ENCODE measurements around the gene TRIM32.

DNA sequence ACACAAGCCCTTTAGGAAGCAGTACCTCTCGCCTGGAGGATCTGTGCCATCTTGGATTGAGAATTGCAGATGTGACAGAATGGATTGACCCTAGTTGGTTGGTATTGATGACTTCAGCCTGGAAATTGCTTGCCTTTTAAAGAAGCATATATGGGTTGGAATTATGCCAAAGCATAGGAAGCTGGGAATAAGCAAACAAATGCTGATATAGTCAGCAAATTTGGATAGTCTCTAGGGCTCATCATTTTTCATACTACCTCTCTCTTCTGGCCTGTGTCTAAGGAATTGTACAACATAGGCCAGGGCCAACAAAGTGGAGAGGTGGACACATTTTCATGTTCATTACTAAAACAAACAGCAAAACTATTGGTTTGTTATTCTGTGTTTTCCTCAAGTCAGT, 13.2 kb downstream of the TRIM32 start:
- TF ChIP-seq, protein P1, sequence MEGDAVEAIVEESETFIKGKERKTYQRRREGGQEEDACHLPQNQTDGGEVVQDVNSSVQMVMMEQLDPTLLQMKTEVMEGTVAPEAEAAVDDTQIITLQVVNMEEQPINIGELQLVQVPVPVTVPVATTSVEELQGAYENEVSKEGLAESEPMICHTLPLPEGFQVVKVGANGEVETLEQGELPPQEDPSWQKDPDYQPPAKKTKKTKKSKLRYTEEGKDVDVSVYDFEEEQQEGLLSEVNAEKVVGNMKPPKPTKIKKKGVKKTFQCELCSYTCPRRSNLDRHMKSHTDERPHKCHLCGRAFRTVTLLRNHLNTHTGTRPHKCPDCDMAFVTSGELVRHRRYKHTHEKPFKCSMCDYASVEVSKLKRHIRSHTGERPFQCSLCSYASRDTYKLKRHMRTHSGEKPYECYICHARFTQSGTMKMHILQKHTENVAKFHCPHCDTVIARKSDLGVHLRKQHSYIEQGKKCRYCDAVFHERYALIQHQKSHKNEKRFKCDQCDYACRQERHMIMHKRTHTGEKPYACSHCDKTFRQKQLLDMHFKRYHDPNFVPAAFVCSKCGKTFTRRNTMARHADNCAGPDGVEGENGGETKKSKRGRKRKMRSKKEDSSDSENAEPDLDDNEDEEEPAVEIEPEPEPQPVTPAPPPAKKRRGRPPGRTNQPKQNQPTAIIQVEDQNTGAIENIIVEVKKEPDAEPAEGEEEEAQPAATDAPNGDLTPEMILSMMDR (IDR thresholded peaks at IDR 0.05) = no peak
- no peak for TF ChIP-seq POLR2A (IDR thresholded peaks at IDR 0.05)

Measured in adrenal gland (tissue), 5 donors.